Limb (tissue), 2 donors: Measurements from ENCODE around the gene PKNOX2.

Experiments used
- DNase-seq, 2 donors: peaks; one replicate each; pipeline ENCODE4 v3.0.0-alpha.2; 2016; ENCODE audit errors: extremely low spot score in 2 of 2

PKNOX2 gene

DNA sequence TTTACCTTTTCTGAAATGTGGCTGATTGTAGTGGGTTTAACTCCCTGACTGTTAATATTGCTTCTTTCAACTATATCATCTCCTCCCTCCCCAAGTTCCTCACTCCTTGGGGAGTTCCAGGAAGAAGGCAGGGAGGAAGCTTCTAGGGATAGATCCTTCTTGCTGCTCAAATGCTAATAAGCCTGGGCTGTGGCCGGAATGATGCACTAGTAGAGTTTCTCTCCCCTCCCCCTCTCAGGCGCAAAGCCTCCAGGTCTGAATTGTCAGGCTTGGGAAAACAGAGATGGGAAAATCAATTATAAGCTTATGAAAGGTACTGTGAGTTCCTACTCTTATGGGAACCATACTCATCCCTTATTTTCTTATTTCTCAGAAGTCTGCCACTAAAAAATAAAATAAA is 300.7 kb downstream of the PKNOX2 start:
- DNase-seq: no peak

DNA sequence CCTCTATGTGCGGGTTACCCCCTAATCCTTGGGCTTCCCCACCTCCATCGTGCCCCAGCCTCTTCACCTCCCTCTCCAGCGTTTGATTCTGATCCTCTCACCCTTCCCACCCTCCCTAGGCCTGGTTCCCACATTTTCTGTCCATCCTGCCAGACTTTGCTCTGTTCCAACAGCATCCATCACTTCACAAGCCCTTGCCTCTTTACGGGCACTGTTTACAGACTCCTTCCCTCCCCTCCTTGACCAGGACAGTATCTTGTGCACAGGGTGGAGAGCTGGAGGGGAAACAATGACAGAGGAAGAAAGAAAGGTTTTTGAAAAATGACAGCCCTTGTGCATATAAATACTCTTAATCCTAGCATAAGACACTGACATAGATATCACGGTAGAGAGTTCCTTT is 301.1 kb downstream of the PKNOX2 start:
- DNase-seq: no peak

DNA sequence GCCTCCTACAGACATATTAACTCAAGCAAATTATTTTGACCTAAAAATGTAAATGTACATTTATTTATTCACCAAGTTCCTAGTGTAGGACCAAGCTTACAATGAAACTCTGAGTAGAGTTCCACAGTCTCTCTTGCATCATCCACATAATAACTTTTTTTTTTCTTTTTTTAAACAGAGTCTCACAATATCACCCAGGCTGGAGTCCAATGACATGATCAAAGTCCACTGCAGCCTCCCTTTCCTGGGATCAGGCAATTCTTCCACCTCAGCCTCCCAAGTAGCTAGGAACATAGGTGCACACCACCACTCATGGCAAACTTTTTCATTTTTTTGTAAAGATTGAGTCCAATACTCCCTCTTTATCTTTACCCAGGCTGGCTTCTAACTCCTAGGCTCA is 303.5 kb downstream of the PKNOX2 start:
- DNase-seq: no peak

GRCh38 chr11:125468852-125469251 is 304.3 kb downstream of the PKNOX2 start:
- DNase-seq: no peak

GRCh38 chr11:125470355-125470754 is 305.8 kb downstream of the PKNOX2 start:
- DNase-seq: no peak

- no peak for DNase-seq
These were observed 312.2 kb downstream of the PKNOX2 start for GRCh38 chr11:125476721-125477120.

DNA sequence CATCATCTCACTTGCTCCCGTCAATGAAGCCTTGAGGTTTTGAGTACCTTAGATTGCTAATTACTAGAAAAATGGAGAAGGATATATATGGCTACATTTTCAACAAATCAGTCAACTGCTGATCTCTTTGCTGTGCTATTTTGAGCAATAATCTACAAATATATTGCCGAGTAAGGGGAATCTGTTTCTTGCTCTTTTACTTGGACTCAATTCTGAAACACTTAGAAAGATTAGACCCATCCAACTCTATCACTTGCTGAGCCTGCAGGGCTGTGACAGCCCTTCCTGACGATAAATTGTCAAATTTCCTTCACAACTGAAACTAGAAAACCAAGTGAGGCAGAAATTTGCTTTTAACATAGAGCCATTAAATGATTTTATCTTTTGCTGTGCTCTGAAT is 314.6 kb downstream of the PKNOX2 start:
- DNase-seq: no peak

- DNase-seq: peak in 1 of 2 donors; percentile 35
These were observed 317.0 kb downstream of the PKNOX2 start for GRCh38 chr11:125481531-125481930.
